Endothelial cell (in vitro differentiated cells): ENCODE results near the gene CAB39. TPM values are rescaled to one million over a fixed set of nuclear protein-coding genes. Genes with fewer than 3 reads are reported as not detected.

Experiments used
- DNase-seq: peaks from one replicate; pipeline ENCODE4 v3.0.0; 2021; ENCODE audit warnings: low spot score
- H3K27ac Mint-ChIP-seq: one replicate; pipeline ENCODE4 v1.8.0; 2021; ENCODE audit warnings: mixed read lengths, inconsistent platforms; ENCODE audit not compliant: unreplicated experiment
- H3K27me3 Mint-ChIP-seq: one replicate; pipeline ENCODE4 v1.8.0; 2021; ENCODE audit warnings: mild to moderate bottlenecking, moderate library complexity, mixed read lengths, inconsistent platforms; ENCODE audit not compliant: unreplicated experiment
- H3K36me3 Mint-ChIP-seq: one replicate; pipeline ENCODE4 v1.8.0; 2021; ENCODE audit warnings: mild to moderate bottlenecking, low read depth, mixed read lengths, inconsistent platforms; ENCODE audit not compliant: unreplicated experiment
- H3K4me1 Mint-ChIP-seq: one replicate; pipeline ENCODE4 v1.8.0; 2021; ENCODE audit warnings: mild to moderate bottlenecking, mixed read lengths, inconsistent platforms; ENCODE audit not compliant: unreplicated experiment
- H3K4me3 Mint-ChIP-seq: one replicate; pipeline ENCODE4 v1.8.0; 2021; ENCODE audit warnings: mild to moderate bottlenecking, mixed read lengths, inconsistent platforms; ENCODE audit not compliant: unreplicated experiment
- H3K9me3 Mint-ChIP-seq: one replicate; pipeline ENCODE4 v1.8.0; 2021; ENCODE audit warnings: mixed read lengths, inconsistent platforms; ENCODE audit not compliant: unreplicated experiment
- total RNA-seq: library from RNA; stranded (reverse); fragmentation: NEBNext Ultra II Directional; extraction: Animal tissue kit (Norgen Biotek cat#: 25700); gene quantifications from one replicate; pipeline ENCODE4 v1.2.1, GENCODE V29; 2021; ENCODE audit not compliant: unreplicated experiment
- TF ChIP-seq, protein P1 (sequence below): fragments of 200-600 bp; sonication (generic); IDR thresholded peaks from one replicate; pipeline ENCODE4 v1.5.0; 2021; ENCODE audit warnings: antibody characterized with exemption; ENCODE audit not compliant: unreplicated experiment

CAB39 gene
- total RNA-seq, 1 donor from 2014 or later: 48.7 TPM

DNA sequence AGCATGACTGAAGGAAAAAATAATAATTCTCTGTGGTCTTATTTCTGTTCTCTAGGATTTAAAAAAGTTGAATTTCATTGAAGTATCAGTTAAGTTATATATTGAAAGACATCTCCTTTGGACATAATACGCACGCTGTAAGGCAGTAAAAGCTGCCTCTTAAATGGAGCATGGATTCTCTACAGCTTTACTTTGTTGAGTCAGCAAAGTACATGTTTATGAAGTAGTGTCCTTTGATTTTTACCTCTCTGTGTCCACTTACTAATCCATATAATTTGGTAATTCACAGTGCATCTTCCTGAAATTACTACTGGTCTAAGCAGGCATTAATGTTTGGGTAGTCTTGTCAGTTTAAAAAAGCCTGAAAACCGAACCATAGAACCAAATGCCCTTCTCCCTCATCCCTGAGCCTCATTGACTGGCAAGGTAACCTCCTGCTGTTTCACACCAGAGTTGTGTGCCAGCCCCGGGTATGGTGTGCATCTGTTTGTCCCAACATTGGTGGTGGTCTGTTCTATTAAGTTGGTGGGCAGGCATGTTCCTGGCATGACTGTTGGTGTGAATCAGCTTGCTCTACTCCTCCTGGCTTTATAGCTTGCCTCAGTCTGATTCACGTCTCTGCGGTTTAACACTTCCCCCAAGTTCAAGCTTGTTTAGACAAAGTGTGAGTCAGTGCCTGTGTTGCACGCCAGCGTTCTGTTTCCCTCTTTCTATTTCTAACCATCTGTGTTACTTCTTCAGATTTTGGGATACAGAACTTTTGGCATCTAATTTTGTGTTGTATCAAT lies 81.1 kb downstream of the CAB39 start:
- H3K27me3 Mint-ChIP-seq: peaks cover 1% of the 10 kb centered on the region
- H3K4me1 Mint-ChIP-seq: peaks cover 12% of the 10 kb centered on the region
- no peak for DNase-seq
- no peak overlapping the region for H3K4me3 Mint-ChIP-seq
- H3K27ac Mint-ChIP-seq: peak overlapping the region; percentile 27
- peaks cover 24% of the 10 kb centered on the region for H3K36me3 Mint-ChIP-seq
- TF ChIP-seq, protein P1, sequence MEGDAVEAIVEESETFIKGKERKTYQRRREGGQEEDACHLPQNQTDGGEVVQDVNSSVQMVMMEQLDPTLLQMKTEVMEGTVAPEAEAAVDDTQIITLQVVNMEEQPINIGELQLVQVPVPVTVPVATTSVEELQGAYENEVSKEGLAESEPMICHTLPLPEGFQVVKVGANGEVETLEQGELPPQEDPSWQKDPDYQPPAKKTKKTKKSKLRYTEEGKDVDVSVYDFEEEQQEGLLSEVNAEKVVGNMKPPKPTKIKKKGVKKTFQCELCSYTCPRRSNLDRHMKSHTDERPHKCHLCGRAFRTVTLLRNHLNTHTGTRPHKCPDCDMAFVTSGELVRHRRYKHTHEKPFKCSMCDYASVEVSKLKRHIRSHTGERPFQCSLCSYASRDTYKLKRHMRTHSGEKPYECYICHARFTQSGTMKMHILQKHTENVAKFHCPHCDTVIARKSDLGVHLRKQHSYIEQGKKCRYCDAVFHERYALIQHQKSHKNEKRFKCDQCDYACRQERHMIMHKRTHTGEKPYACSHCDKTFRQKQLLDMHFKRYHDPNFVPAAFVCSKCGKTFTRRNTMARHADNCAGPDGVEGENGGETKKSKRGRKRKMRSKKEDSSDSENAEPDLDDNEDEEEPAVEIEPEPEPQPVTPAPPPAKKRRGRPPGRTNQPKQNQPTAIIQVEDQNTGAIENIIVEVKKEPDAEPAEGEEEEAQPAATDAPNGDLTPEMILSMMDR: no peak
- H3K9me3 Mint-ChIP-seq: peaks cover 4% of the 10 kb centered on the region

DNA sequence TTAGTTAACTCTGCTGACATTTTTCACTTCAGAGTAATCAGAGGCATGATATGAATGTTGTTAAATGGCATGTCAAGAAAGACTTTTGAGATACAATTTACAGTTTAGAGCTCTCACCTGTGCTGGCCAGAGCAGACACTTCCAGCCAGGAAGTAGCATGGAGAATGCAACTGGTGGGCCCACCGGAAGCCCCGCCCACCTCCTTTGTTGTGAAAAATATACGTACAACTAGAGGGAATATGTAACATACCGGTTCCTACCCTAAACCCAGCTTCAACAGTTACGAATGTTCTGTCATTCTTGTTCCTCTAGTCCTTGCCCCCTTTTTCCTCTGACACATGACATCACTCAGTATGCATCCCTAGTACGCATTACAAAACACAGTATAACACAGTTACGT lies 81.9 kb downstream of the CAB39 start:
- Mint-ChIP-seq H3K27me3 (peaks cover 1% of the 10 kb centered on the region), H3K9me3 (no peaks in the 10 kb centered on the region), H3K36me3 (peaks cover 16% of the 10 kb centered on the region), H3K4me1 (peaks cover 12% of the 10 kb centered on the region), H3K4me3 (no peak overlapping the region), H3K27ac (no peak overlapping the region)
- TF ChIP-seq, protein P1: no peak
- DNase-seq: no peak

GRCh38 chr2:230795856-230796255 lies 83.2 kb downstream of the CAB39 start:
- no peak overlapping the region for H3K4me3 Mint-ChIP-seq

GRCh38 chr2:230796280-230796862 lies 83.7 kb downstream of the CAB39 start:
- Mint-ChIP-seq H3K36me3 (peaks cover 16% of the 10 kb centered on the region), H3K4me3 (no peak overlapping the region), H3K4me1 (peaks cover 8% of the 10 kb centered on the region), H3K9me3 (no peaks in the 10 kb centered on the region), H3K27me3 (peaks cover 1% of the 10 kb centered on the region), H3K27ac (no peak overlapping the region)
- TF ChIP-seq, protein P1: no peak
- no peak for DNase-seq

More at GRCh38 chr2:230795856-230796255, 83.2 kb downstream of the CAB39 start:
- H3K9me3 Mint-ChIP-seq: no peaks in the 10 kb centered on the region
- peaks cover 1% of the 10 kb centered on the region for H3K27me3 Mint-ChIP-seq
- TF ChIP-seq, protein P1: no peak
- no peak for DNase-seq
- H3K36me3 Mint-ChIP-seq: peaks cover 14% of the 10 kb centered on the region
- no peak overlapping the region for H3K27ac Mint-ChIP-seq
- peaks cover 8% of the 10 kb centered on the region for H3K4me1 Mint-ChIP-seq
